ENCODE results near the gene ADAMTSL4.

DNA sequence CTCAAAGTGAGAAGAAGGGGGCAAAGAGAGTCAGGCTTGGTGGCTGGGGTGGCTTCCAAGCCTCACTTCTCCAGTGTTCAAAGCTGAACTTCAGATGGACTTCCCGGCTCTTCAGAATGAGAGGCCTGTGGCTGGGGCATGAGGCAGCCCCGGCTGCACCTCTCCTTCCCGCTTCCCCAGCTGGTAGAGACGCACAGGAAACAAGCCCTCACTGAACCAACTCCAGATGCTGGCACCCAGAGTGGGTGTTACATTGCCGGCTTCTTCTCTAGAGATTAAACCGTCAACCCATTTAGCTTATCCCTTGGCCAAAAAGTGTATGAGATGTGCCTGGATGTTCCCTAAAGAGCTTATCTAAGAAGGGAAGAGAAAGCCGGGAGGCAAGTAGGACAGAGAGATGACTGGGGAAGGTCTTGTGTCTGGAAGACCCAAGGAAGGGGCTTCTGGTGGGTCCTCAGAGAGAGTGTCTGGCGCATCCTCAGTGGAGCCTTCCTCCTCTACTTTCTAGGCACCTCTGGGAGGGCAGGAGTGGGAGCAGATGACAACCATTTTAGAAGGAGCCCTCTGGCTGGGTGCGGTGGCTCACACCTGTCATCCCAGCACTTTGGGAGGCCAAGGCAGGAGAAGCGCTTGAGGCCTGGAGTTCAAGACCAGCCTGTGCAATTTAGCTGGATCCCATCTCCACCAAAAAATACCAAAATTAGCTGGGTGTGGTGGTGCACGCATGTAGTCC, 2.0 kb downstream of the ADAMTSL4 start:
- TF ChIP-seq CTCF (IDR thresholded peaks at IDR 0.05) (no peak), POLR2AphosphoS5 (IDR thresholded peaks at IDR 0.05) (no peak)
